ENCODE results near the gene KLHL40. TPM values are rescaled to one million over a fixed set of nuclear protein-coding genes. Genes with fewer than 3 reads are reported as not detected.

The KLHL40 gene
- total RNA-seq, 1 donor from 2014 or later: not detected

- no peaks in the 10 kb centered on the region for H3K9me3 Mint-ChIP-seq (ENCODE audit: unreplicated experiment)
- peak; percentile 57 for DNase-seq (ENCODE audit: extremely low spot score, unreplicated experiment)
- TF ChIP-seq CTCF (IDR thresholded peaks at IDR 0.05): no peak
- peaks cover 44% of the 10 kb centered on the region for H3K27me3 Mint-ChIP-seq (ENCODE audit: unreplicated experiment)
- H3K4me3 Mint-ChIP-seq (ENCODE audit: unreplicated experiment): no peak overlapping the region
- H3K36me3 Mint-ChIP-seq (ENCODE audit: unreplicated experiment): no peaks in the 10 kb centered on the region
- H3K27ac Mint-ChIP-seq (ENCODE audit: unreplicated experiment): no peak overlapping the region
- H3K4me1 Mint-ChIP-seq (ENCODE audit: unreplicated experiment): no peaks in the 10 kb centered on the region
Observed at GRCh38 chr3:42728056-42728455, 42.7 kb downstream of the KLHL40 start.

- no peaks in the 10 kb centered on the region for H3K4me1 Mint-ChIP-seq (ENCODE audit: unreplicated experiment)
- no peak for TF ChIP-seq CTCF (IDR thresholded peaks at IDR 0.05)
- DNase-seq (ENCODE audit: extremely low spot score, unreplicated experiment): peak; percentile 56
- H3K4me3 Mint-ChIP-seq (ENCODE audit: unreplicated experiment): no peak overlapping the region
- H3K36me3 Mint-ChIP-seq (ENCODE audit: unreplicated experiment): no peaks in the 10 kb centered on the region
- peaks cover 38% of the 10 kb centered on the region for H3K27me3 Mint-ChIP-seq (ENCODE audit: unreplicated experiment)
- H3K9me3 Mint-ChIP-seq (ENCODE audit: unreplicated experiment): no peaks in the 10 kb centered on the region
- H3K27ac Mint-ChIP-seq (ENCODE audit: unreplicated experiment): no peak overlapping the region
Observed at GRCh38 chr3:42728668-42729364, 43.5 kb downstream of the KLHL40 start.

- DNase-seq (ENCODE audit: extremely low spot score, unreplicated experiment): peak; percentile 69
- Mint-ChIP-seq H3K4me1 (ENCODE audit: unreplicated experiment) (no peaks in the 10 kb centered on the region), H3K27ac (ENCODE audit: unreplicated experiment) (no peak overlapping the region), H3K9me3 (ENCODE audit: unreplicated experiment) (no peaks in the 10 kb centered on the region), H3K4me3 (ENCODE audit: unreplicated experiment) (no peak overlapping the region), H3K36me3 (ENCODE audit: unreplicated experiment) (no peaks in the 10 kb centered on the region), H3K27me3 (ENCODE audit: unreplicated experiment) (peaks cover 31% of the 10 kb centered on the region)
- TF ChIP-seq CTCF (IDR thresholded peaks at IDR 0.05): no peak
Observed at GRCh38 chr3:42729404-42730145, 44.2 kb downstream of the KLHL40 start.

- Mint-ChIP-seq H3K36me3 (ENCODE audit: unreplicated experiment) (no peaks in the 10 kb centered on the region), H3K9me3 (ENCODE audit: unreplicated experiment) (no peaks in the 10 kb centered on the region), H3K4me1 (ENCODE audit: unreplicated experiment) (no peaks in the 10 kb centered on the region), H3K27me3 (ENCODE audit: unreplicated experiment) (peaks cover 30% of the 10 kb centered on the region), H3K27ac (ENCODE audit: unreplicated experiment) (no peak overlapping the region), H3K4me3 (ENCODE audit: unreplicated experiment) (no peak overlapping the region)
- TF ChIP-seq CTCF (IDR thresholded peaks at IDR 0.05): no peak
- DNase-seq (ENCODE audit: extremely low spot score, unreplicated experiment): peak; percentile 73
Observed at GRCh38 chr3:42730294-42730693, 45.0 kb downstream of the KLHL40 start.

- Mint-ChIP-seq H3K4me3 (ENCODE audit: unreplicated experiment) (no peak overlapping the region), H3K9me3 (ENCODE audit: unreplicated experiment) (no peaks in the 10 kb centered on the region), H3K36me3 (ENCODE audit: unreplicated experiment) (no peaks in the 10 kb centered on the region), H3K27me3 (ENCODE audit: unreplicated experiment) (peaks cover 25% of the 10 kb centered on the region), H3K4me1 (ENCODE audit: unreplicated experiment) (no peaks in the 10 kb centered on the region), H3K27ac (ENCODE audit: unreplicated experiment) (no peak overlapping the region)
- peak; percentile 56 for DNase-seq (ENCODE audit: extremely low spot score, unreplicated experiment)
- TF ChIP-seq CTCF (IDR thresholded peaks at IDR 0.05): no peak
Observed at GRCh38 chr3:42730706-42731420, 45.5 kb downstream of the KLHL40 start.
